GM23338 (cell line): ENCODE results near the gene GJD2. TPM values are rescaled to one million over a fixed set of nuclear protein-coding genes. Genes with fewer than 3 reads are reported as not detected.
A peak's percentile ranks its signal among the peaks of the same experiment; 100 is the strongest.

Experiments
- ATAC-seq: fragments of 200-7000 bp; cut with Tn5 transposase; 3 replicates; pipeline ENCODE4 v1.9.1; 2020
- DNase-seq: peaks from one replicate; pipeline ENCODE4 v3.0.0-alpha.2; 2015; ENCODE audit warnings: low spot score
- H2AFZ ChIP-seq: fragments of 200-600 bp; sonication (generic); 2 replicates; pipeline ENCODE4 v1.8.0; 2016; ENCODE audit warnings: antibody characterized with exemption, mild to moderate bottlenecking, moderate library complexity
- H3F3A ChIP-seq: fragments of 200-600 bp; sonication (generic); replicated peaks from 2 replicates; pipeline ENCODE4 v1.8.0; 2017; ENCODE audit warnings: antibody characterized with exemption, mixed run types, low read depth
- H3K27ac ChIP-seq: fragments of 200-600 bp; sonication (generic); 2 replicates; pipeline ENCODE4 v1.6.1; 2016; ENCODE audit warnings: low read depth
- H3K27me3 ChIP-seq: fragments of 200-600 bp; sonication (generic); 2 replicates; pipeline ENCODE4 v1.8.0; 2016; ENCODE audit warnings: mild to moderate bottlenecking, mixed run types, moderate library complexity; ENCODE audit not compliant: insufficient read depth
- H3K36me3 ChIP-seq: fragments of 200-600 bp; sonication (generic); 2 replicates; pipeline ENCODE4 v1.8.0; 2016; ENCODE audit warnings: mild to moderate bottlenecking; ENCODE audit not compliant: insufficient read depth
- H3K4me1 ChIP-seq: fragments of 200-600 bp; sonication (generic); 2 replicates; pipeline ENCODE4 v1.8.0; 2016; ENCODE audit warnings: mild to moderate bottlenecking, moderate library complexity; ENCODE audit not compliant: insufficient read depth
- H3K4me2 ChIP-seq: fragments of 200-600 bp; sonication (generic); 2 replicates; pipeline ENCODE4 v1.7.1; 2017; ENCODE audit warnings: mixed run types
- H3K4me3 ChIP-seq: fragments of 200-600 bp; sonication (generic); 2 replicates; pipeline ENCODE4 v1.6.1; 2016; ENCODE audit warnings: mixed run types
- H3K79me2 ChIP-seq: fragments of 200-600 bp; sonication (generic); replicated peaks from 2 replicates; pipeline ENCODE4 v1.8.0; 2017; ENCODE audit warnings: mild to moderate bottlenecking; ENCODE audit not compliant: insufficient read depth
- H3K9me2 ChIP-seq: fragments of 200-600 bp; sonication (generic); 2 replicates; pipeline ENCODE4 v1.8.0; 2017; ENCODE audit not compliant: insufficient read depth
- H4K20me1 ChIP-seq: fragments of 200-600 bp; sonication (generic); replicated peaks from 2 replicates; pipeline ENCODE4 v1.8.0; 2017; ENCODE audit warnings: mild to moderate bottlenecking; ENCODE audit not compliant: insufficient read depth
- H3K27ac Mint-ChIP-seq: 2 replicates; pipeline ENCODE4 v1.8.0; 2020; ENCODE audit warnings: inconsistent platforms, mild to moderate bottlenecking, moderate library complexity, mixed read lengths
- H3K27me3 Mint-ChIP-seq: 3 replicates; pipeline ENCODE4 v1.8.0; 2022; ENCODE audit warnings: low read depth, mild to moderate bottlenecking, moderate library complexity, mixed read lengths, inconsistent platforms; ENCODE audit not compliant: insufficient read depth, poor library complexity
- H3K36me3 Mint-ChIP-seq: 3 replicates; pipeline ENCODE4 v1.8.0; 2021; ENCODE audit warnings: low read depth, mild to moderate bottlenecking, inconsistent platforms, moderate library complexity, mixed read lengths
- H3K4me1 Mint-ChIP-seq: 3 replicates; pipeline ENCODE4 v1.8.0; 2020; ENCODE audit warnings: mild to moderate bottlenecking, inconsistent platforms, mixed read lengths
- H3K4me3 Mint-ChIP-seq: 3 replicates; pipeline ENCODE4 v1.8.0; 2021; ENCODE audit warnings: moderate library complexity, mild to moderate bottlenecking, inconsistent platforms, mixed read lengths
- H3K9me3 Mint-ChIP-seq: 3 replicates; pipeline ENCODE4 v1.8.0; 2020; ENCODE audit warnings: moderate library complexity, mild to moderate bottlenecking, inconsistent platforms, mixed read lengths
- EZH2 ChIP-seq: fragments of 200-600 bp; sonication (generic); IDR thresholded peaks from one replicate; pipeline ENCODE4 v1.8.0; 2017; ENCODE audit warnings: antibody characterized with exemption, mild to moderate bottlenecking, low read depth; ENCODE audit not compliant: unreplicated experiment
- EZH2phosphoT487 ChIP-seq: fragments of 200-600 bp; sonication (generic); IDR thresholded peaks from one replicate; pipeline ENCODE4 v1.8.1; 2018; ENCODE audit warnings: antibody characterized with exemption; ENCODE audit not compliant: unreplicated experiment
- JUNB ChIP-seq: IDR thresholded peaks from one replicate; pipeline ENCODE4 v1.6.1; 2016; ENCODE audit warnings: antibody characterized with exemption; ENCODE audit not compliant: unreplicated experiment
- POLR2AphosphoS5 ChIP-seq: IDR thresholded peaks from 2 replicates; pipeline ENCODE4 v1.6.1; 2016; ENCODE audit warnings: antibody characterized with exemption, low read depth
- STAT1 ChIP-seq: IDR thresholded peaks from one replicate; pipeline ENCODE4 v1.6.1; 2016; ENCODE audit warnings: antibody characterized with exemption; ENCODE audit not compliant: unreplicated experiment
- ZNF114 ChIP-seq: fragments of 250-450 bp; sonication (Bioruptor Pico); IDR thresholded peaks from 2 replicates; pipeline ENCODE4 v1.5.0; 2020; ENCODE audit warnings: mild to moderate bottlenecking, moderate library complexity
- ZNF331 ChIP-seq: fragments of 250-450 bp; sonication (Bioruptor Pico); IDR thresholded peaks from 2 replicates; pipeline ENCODE4 v1.5.0; 2020; ENCODE audit warnings: low read depth, mild to moderate bottlenecking, moderate library complexity
- polyA plus RNA-seq: library from polyadenylated mRNA; unstranded; fragments of >200 nt; fragmentation: Nextera tagmentation; extraction: Ambion mirVana; gene quantifications from 2 replicates; pipeline ENCODE4 v1.2.1, GENCODE V29; 2016
- total RNA-seq: library from RNA; depleted of rRNA; stranded (reverse); fragments of >200 nt; shearing (Covaris generic); gene quantifications from 2 replicates; pipeline ENCODE4 v1.2.3, GENCODE V29; 2014
- TF ChIP-seq, protein P1 (sequence below), 2 experiments: fragments of 200-600 bp in 1 of 2; sonication (generic) in 1 of 2; conservative IDR thresholded peaks; 2 replicates each; pipeline versions ENCODE4 v1.5.1 to v1.6.1; 2016 to 2017; ENCODE audit warnings: antibody characterized with exemption in 2 of 2, low read depth in 2 of 2, mild to moderate bottlenecking in 2 of 2, moderate library complexity in 1 of 2
- TF ChIP-seq, protein P2 (sequence below): fragments of 250-450 bp; sonication (Bioruptor Pico); IDR thresholded peaks from 2 replicates; pipeline ENCODE4 v1.5.0; 2020; ENCODE audit warnings: mild to moderate bottlenecking, moderate library complexity
- TF ChIP-seq, protein P3 (sequence below): IDR thresholded peaks from one replicate; pipeline ENCODE4 v1.6.1; 2018; ENCODE audit warnings: antibody characterized with exemption; ENCODE audit not compliant: unreplicated experiment

GJD2 gene
- total and polyA plus RNA-seq, 2 experiments from 2014 or later: 0.29 to 0.63 TPM

GRCh38 chr15:34754171-34754601 lies 612 bp downstream of the GJD2 start:
- Histone ChIP-seq H3K4me3 (peak overlapping the region; percentile 83), H2AFZ (peak overlapping the region; percentile 98), H3F3A (no peaks in the 10 kb centered on the region), H3K9me2 (no peaks in the 10 kb centered on the region), H3K27me3 (peaks cover 58% of the 10 kb centered on the region), H3K4me2 (peak overlapping the region; percentile 97), H3K4me1 (peaks cover 7% of the 10 kb centered on the region), H3K36me3 (no peaks in the 10 kb centered on the region), H3K79me2 (no peaks in the 10 kb centered on the region), H3K27ac (no peak overlapping the region), H4K20me1 (peaks cover 5% of the 10 kb centered on the region; the same call in 1 of the 2 replicates)
- H3K27ac Mint-ChIP-seq: no peak overlapping the region
- H3K4me1 Mint-ChIP-seq: peaks cover 15% of the 10 kb centered on the region
- ATAC-seq: peak; percentile 21
- no peaks in the 10 kb centered on the region for H3K9me3 Mint-ChIP-seq
- H3K27me3 Mint-ChIP-seq: peaks cover 37% of the 10 kb centered on the region
- DNase-seq: peak; percentile 39
- H3K4me3 Mint-ChIP-seq: peak overlapping the region; percentile 86
- no peaks in the 10 kb centered on the region for H3K36me3 Mint-ChIP-seq
- no peak for TF ChIP-seq POLR2AphosphoS5
- TF ChIP-seq JUNB: no peak
- TF ChIP-seq EZH2phosphoT487: no peak
- TF ChIP-seq STAT1: no peak
- no peak for TF ChIP-seq EZH2
- TF ChIP-seq, protein P1, sequence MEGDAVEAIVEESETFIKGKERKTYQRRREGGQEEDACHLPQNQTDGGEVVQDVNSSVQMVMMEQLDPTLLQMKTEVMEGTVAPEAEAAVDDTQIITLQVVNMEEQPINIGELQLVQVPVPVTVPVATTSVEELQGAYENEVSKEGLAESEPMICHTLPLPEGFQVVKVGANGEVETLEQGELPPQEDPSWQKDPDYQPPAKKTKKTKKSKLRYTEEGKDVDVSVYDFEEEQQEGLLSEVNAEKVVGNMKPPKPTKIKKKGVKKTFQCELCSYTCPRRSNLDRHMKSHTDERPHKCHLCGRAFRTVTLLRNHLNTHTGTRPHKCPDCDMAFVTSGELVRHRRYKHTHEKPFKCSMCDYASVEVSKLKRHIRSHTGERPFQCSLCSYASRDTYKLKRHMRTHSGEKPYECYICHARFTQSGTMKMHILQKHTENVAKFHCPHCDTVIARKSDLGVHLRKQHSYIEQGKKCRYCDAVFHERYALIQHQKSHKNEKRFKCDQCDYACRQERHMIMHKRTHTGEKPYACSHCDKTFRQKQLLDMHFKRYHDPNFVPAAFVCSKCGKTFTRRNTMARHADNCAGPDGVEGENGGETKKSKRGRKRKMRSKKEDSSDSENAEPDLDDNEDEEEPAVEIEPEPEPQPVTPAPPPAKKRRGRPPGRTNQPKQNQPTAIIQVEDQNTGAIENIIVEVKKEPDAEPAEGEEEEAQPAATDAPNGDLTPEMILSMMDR (conservative IDR thresholded peaks at IDR 0.05; ENCODE audit: low read depth in 2 of 2): no peak
- no peak for TF ChIP-seq ZNF331 (CRISPR knock-in tag)
- TF ChIP-seq, protein P2, sequence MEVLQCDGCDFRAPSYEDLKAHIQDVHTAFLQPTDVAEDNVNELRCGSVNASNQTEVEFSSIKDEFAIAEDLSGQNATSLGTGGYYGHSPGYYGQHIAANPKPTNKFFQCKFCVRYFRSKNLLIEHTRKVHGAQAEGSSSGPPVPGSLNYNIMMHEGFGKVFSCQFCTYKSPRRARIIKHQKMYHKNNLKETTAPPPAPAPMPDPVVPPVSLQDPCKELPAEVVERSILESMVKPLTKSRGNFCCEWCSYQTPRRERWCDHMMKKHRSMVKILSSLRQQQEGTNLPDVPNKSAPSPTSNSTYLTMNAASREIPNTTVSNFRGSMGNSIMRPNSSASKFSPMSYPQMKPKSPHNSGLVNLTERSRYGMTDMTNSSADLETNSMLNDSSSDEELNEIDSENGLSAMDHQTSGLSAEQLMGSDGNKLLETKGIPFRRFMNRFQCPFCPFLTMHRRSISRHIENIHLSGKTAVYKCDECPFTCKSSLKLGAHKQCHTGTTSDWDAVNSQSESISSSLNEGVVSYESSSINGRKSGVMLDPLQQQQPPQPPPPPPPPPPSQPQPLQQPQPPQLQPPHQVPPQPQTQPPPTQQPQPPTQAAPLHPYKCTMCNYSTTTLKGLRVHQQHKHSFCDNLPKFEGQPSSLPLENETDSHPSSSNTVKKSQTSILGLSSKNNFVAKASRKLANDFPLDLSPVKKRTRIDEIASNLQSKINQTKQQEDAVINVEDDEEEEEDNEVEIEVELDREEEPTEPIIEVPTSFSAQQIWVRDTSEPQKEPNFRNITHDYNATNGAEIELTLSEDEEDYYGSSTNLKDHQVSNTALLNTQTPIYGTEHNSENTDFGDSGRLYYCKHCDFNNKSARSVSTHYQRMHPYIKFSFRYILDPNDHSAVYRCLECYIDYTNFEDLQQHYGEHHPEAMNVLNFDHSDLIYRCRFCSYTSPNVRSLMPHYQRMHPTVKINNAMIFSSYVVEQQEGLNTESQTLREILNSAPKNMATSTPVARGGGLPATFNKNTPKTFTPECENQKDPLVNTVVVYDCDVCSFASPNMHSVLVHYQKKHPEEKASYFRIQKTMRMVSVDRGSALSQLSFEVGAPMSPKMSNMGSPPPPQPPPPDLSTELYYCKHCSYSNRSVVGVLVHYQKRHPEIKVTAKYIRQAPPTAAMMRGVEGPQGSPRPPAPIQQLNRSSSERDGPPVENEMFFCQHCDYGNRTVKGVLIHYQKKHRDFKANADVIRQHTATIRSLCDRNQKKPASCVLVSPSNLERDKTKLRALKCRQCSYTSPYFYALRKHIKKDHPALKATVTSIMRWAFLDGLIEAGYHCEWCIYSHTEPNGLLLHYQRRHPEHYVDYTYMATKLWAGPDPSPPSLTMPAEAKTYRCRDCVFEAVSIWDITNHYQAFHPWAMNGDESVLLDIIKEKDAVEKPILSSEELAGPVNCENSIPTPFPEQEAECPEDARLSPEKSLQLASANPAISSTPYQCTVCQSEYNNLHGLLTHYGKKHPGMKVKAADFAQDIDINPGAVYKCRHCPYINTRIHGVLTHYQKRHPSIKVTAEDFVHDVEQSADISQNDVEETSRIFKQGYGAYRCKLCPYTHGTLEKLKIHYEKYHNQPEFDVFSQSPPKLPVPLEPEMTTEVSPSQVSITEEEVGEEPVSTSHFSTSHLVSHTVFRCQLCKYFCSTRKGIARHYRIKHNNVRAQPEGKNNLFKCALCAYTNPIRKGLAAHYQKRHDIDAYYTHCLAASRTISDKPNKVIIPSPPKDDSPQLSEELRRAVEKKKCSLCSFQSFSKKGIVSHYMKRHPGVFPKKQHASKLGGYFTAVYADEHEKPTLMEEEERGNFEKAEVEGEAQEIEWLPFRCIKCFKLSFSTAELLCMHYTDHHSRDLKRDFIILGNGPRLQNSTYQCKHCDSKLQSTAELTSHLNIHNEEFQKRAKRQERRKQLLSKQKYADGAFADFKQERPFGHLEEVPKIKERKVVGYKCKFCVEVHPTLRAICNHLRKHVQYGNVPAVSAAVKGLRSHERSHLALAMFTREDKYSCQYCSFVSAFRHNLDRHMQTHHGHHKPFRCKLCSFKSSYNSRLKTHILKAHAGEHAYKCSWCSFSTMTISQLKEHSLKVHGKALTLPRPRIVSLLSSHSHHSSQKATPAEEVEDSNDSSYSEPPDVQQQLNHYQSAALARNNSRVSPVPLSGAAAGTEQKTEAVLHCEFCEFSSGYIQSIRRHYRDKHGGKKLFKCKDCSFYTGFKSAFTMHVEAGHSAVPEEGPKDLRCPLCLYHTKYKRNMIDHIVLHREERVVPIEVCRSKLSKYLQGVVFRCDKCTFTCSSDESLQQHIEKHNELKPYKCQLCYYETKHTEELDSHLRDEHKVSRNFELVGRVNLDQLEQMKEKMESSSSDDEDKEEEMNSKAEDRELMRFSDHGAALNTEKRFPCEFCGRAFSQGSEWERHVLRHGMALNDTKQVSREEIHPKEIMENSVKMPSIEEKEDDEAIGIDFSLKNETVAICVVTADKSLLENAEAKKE (CRISPR knock-in tag): no peak
- TF ChIP-seq ZNF114 (CRISPR knock-in tag): no peak
- TF ChIP-seq, protein P3, sequence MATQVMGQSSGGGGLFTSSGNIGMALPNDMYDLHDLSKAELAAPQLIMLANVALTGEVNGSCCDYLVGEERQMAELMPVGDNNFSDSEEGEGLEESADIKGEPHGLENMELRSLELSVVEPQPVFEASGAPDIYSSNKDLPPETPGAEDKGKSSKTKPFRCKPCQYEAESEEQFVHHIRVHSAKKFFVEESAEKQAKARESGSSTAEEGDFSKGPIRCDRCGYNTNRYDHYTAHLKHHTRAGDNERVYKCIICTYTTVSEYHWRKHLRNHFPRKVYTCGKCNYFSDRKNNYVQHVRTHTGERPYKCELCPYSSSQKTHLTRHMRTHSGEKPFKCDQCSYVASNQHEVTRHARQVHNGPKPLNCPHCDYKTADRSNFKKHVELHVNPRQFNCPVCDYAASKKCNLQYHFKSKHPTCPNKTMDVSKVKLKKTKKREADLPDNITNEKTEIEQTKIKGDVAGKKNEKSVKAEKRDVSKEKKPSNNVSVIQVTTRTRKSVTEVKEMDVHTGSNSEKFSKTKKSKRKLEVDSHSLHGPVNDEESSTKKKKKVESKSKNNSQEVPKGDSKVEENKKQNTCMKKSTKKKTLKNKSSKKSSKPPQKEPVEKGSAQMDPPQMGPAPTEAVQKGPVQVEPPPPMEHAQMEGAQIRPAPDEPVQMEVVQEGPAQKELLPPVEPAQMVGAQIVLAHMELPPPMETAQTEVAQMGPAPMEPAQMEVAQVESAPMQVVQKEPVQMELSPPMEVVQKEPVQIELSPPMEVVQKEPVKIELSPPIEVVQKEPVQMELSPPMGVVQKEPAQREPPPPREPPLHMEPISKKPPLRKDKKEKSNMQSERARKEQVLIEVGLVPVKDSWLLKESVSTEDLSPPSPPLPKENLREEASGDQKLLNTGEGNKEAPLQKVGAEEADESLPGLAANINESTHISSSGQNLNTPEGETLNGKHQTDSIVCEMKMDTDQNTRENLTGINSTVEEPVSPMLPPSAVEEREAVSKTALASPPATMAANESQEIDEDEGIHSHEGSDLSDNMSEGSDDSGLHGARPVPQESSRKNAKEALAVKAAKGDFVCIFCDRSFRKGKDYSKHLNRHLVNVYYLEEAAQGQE: no peak
